Measurements from ENCODE around the gene PTPRT. TPM values are rescaled to one million over a fixed set of nuclear protein-coding genes. Genes with fewer than 3 reads are reported as not detected.

Gene PTPRT
- total RNA-seq, 1 experiment from 2014 or later, result 0.20 TPM

GRCh38 chr20:43209831-43210230 lies 20.1 kb upstream of the PTPRT start:
- Mint-ChIP-seq H3K4me3 (ENCODE audit: unreplicated experiment) (no peak overlapping the region), H3K27ac (ENCODE audit: unreplicated experiment) (no peak overlapping the region), H3K4me1 (ENCODE audit: low read depth, unreplicated experiment) (no peaks in the 10 kb centered on the region), H3K36me3 (ENCODE audit: insufficient read depth, unreplicated experiment) (no peaks in the 10 kb centered on the region), H3K27me3 (ENCODE audit: insufficient read depth, unreplicated experiment) (peaks cover 24% of the 10 kb centered on the region), H3K9me3 (ENCODE audit: unreplicated experiment) (peaks cover 22% of the 10 kb centered on the region)
- Histone ChIP-seq H3K36me3 (ENCODE audit: control insufficient read depth, insufficient read depth, low read length) (no peaks in the 10 kb centered on the region), H3K4me3 (ENCODE audit: low read depth, low read length) (no peak overlapping the region), H3K27me3 (replicated peaks; ENCODE audit: control insufficient read depth, insufficient read depth, low read length) (no peaks in the 10 kb centered on the region), H3K9me3 (0 out of 2 replicates have a peak, but pooled peaks cover 5% of the 10 kb centered on the region), H3K4me1 (no peaks in the 10 kb centered on the region)
- intact Hi-C loops (cut with micrococcal nuclease; ENCODE audit: unreplicated experiment), result no loop called here
- BruUV-seq (replicated peaks), result no TSS peak
- no peak for TF ChIP-seq CTCF (IDR thresholded peaks at IDR 0.05; ENCODE audit: insufficient read depth in 1 of 2, low read depth in 1 of 2, low read length in 1 of 2, severe bottlenecking in 1 of 2, unreplicated experiment in 1 of 2)
- ChIA-PET POLR2A (no interaction called here), CTCF (no interaction called here)
- DNase-seq, result no peak

- Histone ChIP-seq H3K27me3 (replicated peaks; ENCODE audit: control insufficient read depth, insufficient read depth, low read length) (no peaks in the 10 kb centered on the region), H3K4me1 (no peaks in the 10 kb centered on the region), H3K9me3 (0 out of 2 replicates have a peak, but pooled peaks cover 5% of the 10 kb centered on the region), H3K36me3 (ENCODE audit: control insufficient read depth, insufficient read depth, low read length) (no peaks in the 10 kb centered on the region), H3K4me3 (ENCODE audit: low read depth, low read length) (no peak overlapping the region)
- Mint-ChIP-seq H3K4me3 (ENCODE audit: unreplicated experiment) (no peak overlapping the region), H3K27me3 (ENCODE audit: insufficient read depth, unreplicated experiment) (peaks cover 30% of the 10 kb centered on the region), H3K9me3 (ENCODE audit: unreplicated experiment) (peaks cover 13% of the 10 kb centered on the region), H3K4me1 (ENCODE audit: low read depth, unreplicated experiment) (no peaks in the 10 kb centered on the region), H3K27ac (ENCODE audit: unreplicated experiment) (no peak overlapping the region), H3K36me3 (ENCODE audit: insufficient read depth, unreplicated experiment) (no peaks in the 10 kb centered on the region)
- TF ChIP-seq CTCF (IDR thresholded peaks at IDR 0.05; ENCODE audit: insufficient read depth in 1 of 2, low read depth in 1 of 2, low read length in 1 of 2, severe bottlenecking in 1 of 2, unreplicated experiment in 1 of 2), result peak in 1 of 2 experiments; percentile 16
- ChIA-PET POLR2A (no interaction called here), CTCF (interaction anchor here (0.9 kb wide), 1 partner anchor 203 kb away, joined by 3 read pairs; no protein-coding TSS in a partner anchor)
- no TSS peak for BruUV-seq (replicated peaks)
- DNase-seq, result no peak
- intact Hi-C loops (cut with micrococcal nuclease; ENCODE audit: unreplicated experiment), result no loop called here
Observed at GRCh38 chr20:43205699-43206098, 16.0 kb upstream of the PTPRT start.

GRCh38 chr20:43202100-43202499 lies 12.4 kb upstream of the PTPRT start:
- H3K27me3 ChIP-seq (replicated peaks; ENCODE audit: control insufficient read depth, insufficient read depth, low read length), result no peaks in the 10 kb centered on the region
- H3K36me3 ChIP-seq (ENCODE audit: control insufficient read depth, insufficient read depth, low read length), result no peaks in the 10 kb centered on the region
- BruUV-seq (replicated peaks), result no TSS peak
- Mint-ChIP-seq H3K4me3 (ENCODE audit: unreplicated experiment) (no peak overlapping the region), H3K36me3 (ENCODE audit: insufficient read depth, unreplicated experiment) (no peaks in the 10 kb centered on the region), H3K4me1 (ENCODE audit: low read depth, unreplicated experiment) (no peaks in the 10 kb centered on the region), H3K27ac (ENCODE audit: unreplicated experiment) (no peak overlapping the region), H3K9me3 (ENCODE audit: unreplicated experiment) (peaks cover 13% of the 10 kb centered on the region), H3K27me3 (ENCODE audit: insufficient read depth, unreplicated experiment) (peaks cover 31% of the 10 kb centered on the region)
- ChIA-PET CTCF (interaction anchor here (0.6 to 1.1 kb wide), 2 partner anchors 100 to 207 kb away, joined by 3 to 8 read pairs; no protein-coding TSS in a partner anchor), POLR2A (no interaction called here)
- intact Hi-C loops (cut with micrococcal nuclease; ENCODE audit: unreplicated experiment), result no loop called here
- 0 out of 2 replicates have a peak, but pooled peaks cover 5% of the 10 kb centered on the region for H3K9me3 ChIP-seq
- H3K4me1 ChIP-seq, result no peaks in the 10 kb centered on the region
- no peak overlapping the region for H3K4me3 ChIP-seq (ENCODE audit: low read depth, low read length)
- no peak for DNase-seq
- TF ChIP-seq CTCF (IDR thresholded peaks at IDR 0.05; ENCODE audit: insufficient read depth in 1 of 2, low read depth in 1 of 2, low read length in 1 of 2, severe bottlenecking in 1 of 2, unreplicated experiment in 1 of 2), result no peak
